Fibroblast of lung (primary cell): Measurements from ENCODE around the gene NFKBIE. TPM values are rescaled to one million over a fixed set of nuclear protein-coding genes. Genes with fewer than 3 reads are reported as not detected.

Source experiments
- DNase-seq, 2 donors: peaks; one replicate each; pipeline versions ENCODE4 v3.0.0 to v3.0.0-alpha.2; 2010; ENCODE audit warnings: low read depth in 2 of 2
- H2AFZ ChIP-seq: 2 replicates; pipeline ENCODE4 v1.5.1; 2012; ENCODE audit warnings: low read length, control low read depth, inconsistent platforms
- H3K27ac ChIP-seq: 2 replicates; pipeline ENCODE4 v1.5.1; 2011; ENCODE audit warnings: low read length, control low read depth; ENCODE audit not compliant: insufficient read depth
- H3K27me3 ChIP-seq: 2 replicates; pipeline ENCODE4 v1.5.1; 2011; ENCODE audit warnings: mild to moderate bottlenecking, low read length; ENCODE audit not compliant: control insufficient read depth, insufficient read depth
- H3K36me3 ChIP-seq: 2 replicates; pipeline ENCODE4 v1.5.1; 2011; ENCODE audit warnings: low read length; ENCODE audit not compliant: control insufficient read depth, insufficient read depth
- H3K4me1 ChIP-seq: 2 replicates; pipeline ENCODE4 v1.5.1; 2011; ENCODE audit warnings: low read length; ENCODE audit not compliant: control insufficient read depth, insufficient read depth; ENCODE audit errors: extremely low read depth
- H3K4me2 ChIP-seq: 2 replicates; pipeline ENCODE4 v1.5.1; 2011; ENCODE audit warnings: low read length, control low read depth; ENCODE audit not compliant: insufficient read depth; ENCODE audit errors: extremely low read depth
- H3K4me3 ChIP-seq, 4 experiments: fragments of 200-600 bp in 1 of 4; sonication (generic) in 1 of 4; replicated peaks in 1 of 4; 2 replicates each; pipeline ENCODE4 v1.5.1; 2011 to 2016; ENCODE audit warnings: low read length in 4 of 4, low read depth in 3 of 4, mild to moderate bottlenecking in 3 of 4, control low read depth in 2 of 4, inconsistent platforms in 1 of 4, mixed read lengths in 1 of 4; ENCODE audit not compliant: insufficient read depth in 1 of 4; ENCODE audit errors: control extremely low read depth in 1 of 4
- H3K79me2 ChIP-seq: 2 replicates; pipeline ENCODE4 v1.5.1; 2012; ENCODE audit warnings: mild to moderate bottlenecking, low read length, inconsistent platforms; ENCODE audit not compliant: control insufficient read depth, insufficient read depth
- H3K9ac ChIP-seq: 2 replicates; pipeline ENCODE4 v1.5.1; 2011; ENCODE audit warnings: mild to moderate bottlenecking, low read length, control low read depth; ENCODE audit not compliant: insufficient read depth
- H3K9me3 ChIP-seq: 2 replicates; pipeline ENCODE4 v1.5.1; 2012; ENCODE audit warnings: low read depth, low read length; ENCODE audit not compliant: control insufficient read depth, insufficient read depth
- H4K20me1 ChIP-seq: 2 replicates; pipeline ENCODE4 v1.5.1; 2011; ENCODE audit warnings: low read length; ENCODE audit not compliant: control insufficient read depth, insufficient read depth; ENCODE audit errors: extremely low read depth
- CTCF ChIP-seq, 2 donors: IDR thresholded peaks in 1 of 2; conservative IDR thresholded peaks in 1 of 2; 1 replicate in 1 of 2; 2 replicates in 1 of 2; pipeline ENCODE4 v1.5.1; 2011 to 2012; ENCODE audit warnings: low read length in 2 of 2, control low read depth in 1 of 2, inconsistent platforms in 1 of 2, low read depth in 1 of 2, mild to moderate bottlenecking in 1 of 2
- EZH2 ChIP-seq: IDR thresholded peaks from 2 replicates; pipeline ENCODE4 v1.5.1; 2012; ENCODE audit warnings: low read length, control low read depth, mild to moderate bottlenecking; ENCODE audit errors: missing control alignments
- polyA plus RNA-seq, 2 donors: library from polyadenylated mRNA; depleted of rRNA in 1 of 2; stranded (reverse) in 1 of 2; unstranded in 1 of 2; fragments of >200 nt; gene quantifications; 2 replicates each; pipeline ENCODE4 v1.2.1, GENCODE V29; 2011 to 2012; ENCODE audit warnings: missing spikeins in 1 of 2
- total RNA-seq: library from RNA; depleted of rRNA; stranded (reverse); fragments of >200 nt; gene quantifications from 2 replicates; pipeline ENCODE4 v1.2.1, GENCODE V29; 2014

The NFKBIE gene
- total and polyA plus RNA-seq, 2 donors (not counting 1 experiment from before 2014, with no cell fraction given), result 1.6 to 5.4 TPM

- H2AFZ ChIP-seq, result no peak overlapping the region
- H3K9me3 ChIP-seq, result no peaks in the 10 kb centered on the region
- no peak for TF ChIP-seq EZH2
- TF ChIP-seq CTCF (conservative IDR thresholded peaks at IDR 0.05 in 1 of 2, IDR thresholded peaks at IDR 0.05 in 1 of 2; ENCODE audit: low read depth in 1 of 2, low read length in 2 of 2), result no peak
- no peak overlapping the region for H3K4me3 ChIP-seq
- DNase-seq, result no peak
- H3K79me2 ChIP-seq, result no peaks in the 10 kb centered on the region
- H3K4me1 ChIP-seq, result no peaks in the 10 kb centered on the region
- H4K20me1 ChIP-seq, result no peaks in the 10 kb centered on the region
- H3K36me3 ChIP-seq, result no peaks in the 10 kb centered on the region
- no peak overlapping the region for H3K27ac ChIP-seq
- no peak overlapping the region for H3K9ac ChIP-seq
- H3K4me2 ChIP-seq, result no peak overlapping the region
- H3K27me3 ChIP-seq, result peaks cover 32% of the 10 kb centered on the region
Observed at GRCh38 chr6:44278774-44279697, 13.7 kb upstream of the NFKBIE start.

GRCh38 chr6:44278315-44278714 is 13.0 kb upstream of the NFKBIE start:
- TF ChIP-seq EZH2 (no peak), CTCF (conservative IDR thresholded peaks at IDR 0.05 in 1 of 2, IDR thresholded peaks at IDR 0.05 in 1 of 2; ENCODE audit: low read depth in 1 of 2, low read length in 2 of 2) (no peak)

GRCh38 chr6:44277763-44278162 is 12.4 kb upstream of the NFKBIE start:
- H3K4me3 ChIP-seq, result no peak overlapping the region
- H3K9me3 ChIP-seq, result no peaks in the 10 kb centered on the region
- H3K79me2 ChIP-seq, result no peaks in the 10 kb centered on the region
- H2AFZ ChIP-seq, result no peak overlapping the region
- no peaks in the 10 kb centered on the region for H4K20me1 ChIP-seq
- H3K36me3 ChIP-seq, result no peaks in the 10 kb centered on the region
- no peaks in the 10 kb centered on the region for H3K4me1 ChIP-seq
- no peak overlapping the region for H3K27ac ChIP-seq
- H3K27me3 ChIP-seq, result peaks cover 35% of the 10 kb centered on the region
- no peak for TF ChIP-seq EZH2
- TF ChIP-seq CTCF (conservative IDR thresholded peaks at IDR 0.05 in 1 of 2, IDR thresholded peaks at IDR 0.05 in 1 of 2; ENCODE audit: low read depth in 1 of 2, low read length in 2 of 2), result no peak
- DNase-seq, result no peak
- no peak overlapping the region for H3K9ac ChIP-seq
- no peak overlapping the region for H3K4me2 ChIP-seq

More at GRCh38 chr6:44278315-44278714, 13.0 kb upstream of the NFKBIE start:
- no peak overlapping the region for H3K4me3 ChIP-seq
- H4K20me1 ChIP-seq, result no peaks in the 10 kb centered on the region
- no peaks in the 10 kb centered on the region for H3K9me3 ChIP-seq
- no peak for DNase-seq
- no peaks in the 10 kb centered on the region for H3K79me2 ChIP-seq
- H3K27me3 ChIP-seq, result peaks cover 30% of the 10 kb centered on the region
- H3K4me2 ChIP-seq, result no peak overlapping the region
- H3K4me1 ChIP-seq, result no peaks in the 10 kb centered on the region
- H2AFZ ChIP-seq, result no peak overlapping the region
- H3K36me3 ChIP-seq, result no peaks in the 10 kb centered on the region
- no peak overlapping the region for H3K9ac ChIP-seq
- H3K27ac ChIP-seq, result no peak overlapping the region
